GM19099 (cell line): ENCODE results near the gene DRG2.

ENCODE experiments used
- POLR2A ChIP-seq: IDR thresholded peaks from 3 replicates; pipeline ENCODE4 v1.6.1; 2011; ENCODE audit warnings: low read depth; ENCODE audit not compliant: insufficient read length; ENCODE audit errors: extremely low read depth

The DRG2 gene

DNA sequence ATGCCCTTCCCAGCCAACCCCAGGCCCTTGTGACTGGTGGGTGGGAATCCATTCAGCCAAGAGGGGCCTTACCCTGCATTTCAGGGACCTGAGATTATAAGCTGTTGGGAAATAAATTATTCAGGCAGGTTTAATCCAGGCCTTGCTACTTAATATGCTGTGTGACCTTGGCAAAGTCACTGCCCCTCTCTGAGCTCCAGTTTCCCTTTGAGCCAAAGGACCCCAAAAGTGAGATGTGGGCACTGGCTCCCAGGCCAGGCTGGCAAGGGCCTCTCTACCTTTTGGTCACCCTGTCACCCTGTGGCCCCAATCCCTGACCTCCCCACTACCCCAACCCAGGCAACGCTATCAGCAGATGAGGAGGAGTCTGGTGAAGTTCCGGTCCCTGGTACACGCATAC is 54.7 kb downstream of the DRG2 start:
- no peak for TF ChIP-seq POLR2A

DNA sequence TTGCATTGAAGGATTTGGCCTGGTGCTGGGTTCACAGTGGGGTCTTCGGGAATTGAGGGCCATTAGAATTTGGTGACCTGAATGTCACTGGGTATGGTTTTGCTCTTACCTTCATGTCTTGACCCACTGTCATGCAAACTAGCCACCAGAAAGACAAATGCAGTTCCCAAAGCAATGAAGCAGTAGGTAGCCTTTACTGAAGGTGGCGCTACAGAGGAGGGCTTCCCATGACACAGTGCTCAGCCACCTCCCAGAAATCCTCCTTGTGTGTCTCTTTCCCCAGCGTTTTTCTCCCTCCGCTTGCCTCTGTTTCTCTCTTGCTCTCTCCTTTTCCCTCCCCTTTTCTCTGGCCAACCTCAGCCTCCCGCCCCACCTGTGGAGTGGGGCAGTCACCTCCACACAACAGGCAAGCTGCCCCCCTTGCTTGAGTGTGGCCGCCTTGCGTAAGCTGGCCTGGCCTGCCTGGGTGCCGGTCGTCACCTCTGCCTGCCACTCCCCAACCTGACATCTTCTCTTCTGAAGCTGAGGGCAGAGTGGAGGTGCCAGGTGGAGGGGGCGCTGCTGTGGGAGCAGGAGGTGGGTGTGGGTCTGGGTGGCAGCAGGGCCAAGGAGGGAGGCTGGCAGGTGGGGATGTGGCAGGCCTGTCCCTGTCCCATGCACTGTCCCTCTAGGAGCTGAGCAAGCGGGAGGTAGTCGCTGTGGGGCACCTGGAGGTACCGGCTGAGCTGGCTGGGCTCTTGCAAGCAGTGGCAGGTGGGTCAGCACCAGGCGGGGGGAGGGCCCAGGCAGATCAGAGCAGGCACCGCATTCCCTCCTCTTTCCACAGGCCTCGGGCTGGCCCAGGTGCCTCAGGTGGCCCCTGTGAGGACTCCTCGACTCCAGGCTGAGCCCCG is 55.5 kb downstream of the DRG2 start:
- no peak for TF ChIP-seq POLR2A

DNA sequence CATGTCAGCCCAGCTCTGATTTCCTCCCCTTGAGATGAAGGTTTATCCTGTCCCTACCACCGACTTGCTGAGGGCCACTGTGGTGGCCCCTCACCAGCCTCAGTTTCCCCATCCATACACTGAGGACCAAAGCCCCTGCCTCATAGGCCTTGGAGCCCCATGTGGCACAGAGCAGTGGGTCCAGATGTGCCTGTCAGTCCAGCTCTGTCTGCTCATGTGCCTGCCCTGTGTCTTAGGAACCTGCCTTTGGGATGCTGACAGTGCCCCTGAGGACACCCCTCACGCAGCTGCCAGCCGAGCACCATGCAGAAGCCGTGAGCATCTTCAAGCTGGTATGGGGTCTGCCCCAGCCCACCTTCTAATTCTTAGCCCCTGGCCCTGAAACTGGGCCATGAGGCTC is 56.5 kb downstream of the DRG2 start:
- no peak for TF ChIP-seq POLR2A

DNA sequence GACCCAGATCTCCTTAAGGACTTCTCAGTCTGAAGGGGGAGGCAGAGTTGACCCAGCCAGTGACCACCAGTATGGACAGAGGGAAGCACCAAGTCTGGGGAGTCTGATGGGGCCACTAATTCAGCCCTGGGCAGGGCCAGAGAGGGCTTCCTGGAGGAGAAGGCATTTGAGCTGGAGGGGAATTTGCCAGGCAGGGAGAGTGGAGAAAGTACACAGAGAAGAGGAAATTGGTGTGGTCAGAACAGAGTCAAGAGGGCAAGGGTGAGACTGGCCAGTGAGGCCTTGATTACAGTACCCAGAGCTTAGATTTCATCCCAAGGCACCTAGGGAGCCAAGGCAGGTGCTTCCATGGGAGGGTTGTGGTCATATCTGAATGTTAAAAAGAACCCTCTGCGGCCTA is 57.1 kb downstream of the DRG2 start:
- TF ChIP-seq POLR2A = no peak

DNA sequence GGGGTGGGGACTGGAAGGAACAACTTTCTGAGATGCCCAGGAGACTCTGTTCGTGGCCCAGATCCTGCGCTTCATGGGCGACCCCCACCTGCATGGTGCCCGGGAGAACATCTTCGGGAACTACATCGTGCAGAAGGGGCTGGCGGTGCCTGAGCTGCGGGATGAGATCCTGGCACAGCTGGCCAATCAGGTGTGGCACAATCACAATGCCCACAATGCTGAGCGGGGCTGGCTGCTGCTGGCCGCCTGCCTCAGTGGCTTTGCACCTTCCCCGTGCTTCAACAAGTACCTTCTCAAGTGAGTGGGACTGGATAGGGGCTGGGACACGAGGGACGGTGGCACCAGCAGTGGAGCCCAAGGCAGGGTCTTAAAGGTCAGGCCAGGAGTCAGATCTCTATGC is 58.1 kb downstream of the DRG2 start:
- TF ChIP-seq POLR2A = no peak

DNA sequence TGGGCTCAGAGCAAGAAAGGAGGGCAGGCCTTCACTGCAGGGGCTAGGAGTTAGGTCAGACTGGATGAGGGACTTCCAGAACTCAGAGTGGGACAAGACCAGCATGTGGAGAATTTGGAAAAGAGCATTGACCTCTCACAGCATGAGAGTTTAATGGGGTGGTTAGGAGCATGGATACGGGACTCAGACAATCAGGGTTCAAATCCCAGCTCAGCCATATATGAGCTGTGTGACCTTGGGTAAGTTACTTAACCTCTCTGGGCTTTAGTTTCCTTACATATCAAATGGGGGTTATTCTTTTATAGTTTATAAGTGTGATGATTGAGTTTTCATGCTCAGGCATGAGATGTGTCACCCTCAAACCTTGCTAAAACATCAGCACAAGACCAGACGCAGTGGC is 58.5 kb downstream of the DRG2 start:
- no peak for TF ChIP-seq POLR2A

DNA sequence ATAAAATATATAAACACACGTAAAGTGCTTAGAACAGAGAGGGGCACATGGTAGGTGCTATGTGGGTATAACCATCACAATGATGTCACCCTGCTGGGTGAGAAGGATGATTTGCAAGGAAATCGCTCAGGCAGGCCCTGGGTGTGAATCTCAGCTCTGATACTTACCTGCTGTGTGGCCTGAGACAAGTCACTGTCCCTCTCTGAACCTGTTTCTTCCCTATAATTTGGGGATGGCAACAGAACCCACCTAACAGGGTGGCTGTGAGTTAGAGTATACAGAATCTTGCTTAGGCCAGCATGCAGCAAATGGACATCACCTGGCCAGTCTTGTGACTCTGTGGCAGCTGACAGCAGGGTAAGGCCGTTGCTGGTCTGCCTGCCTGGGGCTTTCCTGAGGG is 59.2 kb downstream of the DRG2 start:
- no peak for TF ChIP-seq POLR2A

DNA sequence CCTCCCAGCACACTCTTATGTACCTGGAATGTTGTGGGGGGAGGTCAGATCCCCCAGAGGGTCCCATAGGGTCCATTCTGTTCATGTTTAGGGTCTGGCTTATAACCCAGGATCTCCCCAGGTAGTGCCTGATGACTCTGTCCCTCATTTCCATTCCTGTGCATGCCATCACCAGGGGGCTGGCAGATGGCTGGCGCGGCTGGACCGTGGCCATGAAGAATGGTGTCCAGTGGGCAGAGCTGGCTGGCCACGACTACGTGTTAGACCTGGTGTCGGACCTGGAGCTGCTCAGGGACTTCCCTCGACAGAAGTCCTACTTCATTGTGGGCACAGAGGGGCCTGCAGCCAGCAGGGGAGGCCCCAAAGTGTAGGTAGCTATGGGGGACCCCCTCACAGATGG is 60.8 kb downstream of the DRG2 start:
- no peak for TF ChIP-seq POLR2A

DNA sequence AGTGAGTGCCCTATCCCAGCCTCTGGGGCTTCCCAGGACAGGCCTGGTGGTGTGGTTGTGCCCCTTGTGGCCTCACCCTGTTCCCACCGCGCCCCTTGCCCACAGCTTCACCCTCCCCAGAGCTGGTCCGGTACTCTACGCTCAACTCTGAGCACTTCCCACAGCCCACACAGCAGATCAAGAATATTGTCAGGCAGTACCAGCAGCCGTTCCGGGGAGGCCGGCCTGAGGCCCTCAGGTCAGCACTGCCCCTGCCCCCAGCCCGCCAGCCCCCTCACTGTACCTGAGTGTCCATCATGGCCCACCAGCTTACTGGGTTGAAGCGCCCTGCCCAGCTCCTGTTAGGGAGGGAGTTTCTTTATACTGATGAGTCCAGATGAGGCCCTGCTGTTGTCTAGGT is 63.5 kb downstream of the DRG2 start:
- no peak for TF ChIP-seq POLR2A

DNA sequence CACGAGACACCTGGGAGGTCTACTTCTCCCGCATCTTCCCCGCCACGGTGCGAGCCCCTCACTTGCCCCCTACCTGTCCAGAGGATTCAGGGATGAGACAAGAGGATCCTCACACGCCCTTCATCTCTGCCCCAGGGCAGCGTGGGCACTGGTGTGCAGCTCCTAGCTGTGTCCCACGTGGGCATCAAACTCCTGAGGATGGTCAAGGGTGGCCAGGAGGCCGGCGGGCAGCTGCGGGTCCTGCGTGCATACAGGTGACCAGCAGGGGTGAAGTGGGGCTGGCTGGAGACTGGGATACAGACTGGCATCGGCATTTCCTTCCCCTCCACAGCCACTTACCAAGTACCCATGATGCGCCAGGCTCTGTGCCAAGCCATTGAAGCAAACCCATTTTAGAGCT is 67.4 kb downstream of the DRG2 start:
- no peak for TF ChIP-seq POLR2A

DNA sequence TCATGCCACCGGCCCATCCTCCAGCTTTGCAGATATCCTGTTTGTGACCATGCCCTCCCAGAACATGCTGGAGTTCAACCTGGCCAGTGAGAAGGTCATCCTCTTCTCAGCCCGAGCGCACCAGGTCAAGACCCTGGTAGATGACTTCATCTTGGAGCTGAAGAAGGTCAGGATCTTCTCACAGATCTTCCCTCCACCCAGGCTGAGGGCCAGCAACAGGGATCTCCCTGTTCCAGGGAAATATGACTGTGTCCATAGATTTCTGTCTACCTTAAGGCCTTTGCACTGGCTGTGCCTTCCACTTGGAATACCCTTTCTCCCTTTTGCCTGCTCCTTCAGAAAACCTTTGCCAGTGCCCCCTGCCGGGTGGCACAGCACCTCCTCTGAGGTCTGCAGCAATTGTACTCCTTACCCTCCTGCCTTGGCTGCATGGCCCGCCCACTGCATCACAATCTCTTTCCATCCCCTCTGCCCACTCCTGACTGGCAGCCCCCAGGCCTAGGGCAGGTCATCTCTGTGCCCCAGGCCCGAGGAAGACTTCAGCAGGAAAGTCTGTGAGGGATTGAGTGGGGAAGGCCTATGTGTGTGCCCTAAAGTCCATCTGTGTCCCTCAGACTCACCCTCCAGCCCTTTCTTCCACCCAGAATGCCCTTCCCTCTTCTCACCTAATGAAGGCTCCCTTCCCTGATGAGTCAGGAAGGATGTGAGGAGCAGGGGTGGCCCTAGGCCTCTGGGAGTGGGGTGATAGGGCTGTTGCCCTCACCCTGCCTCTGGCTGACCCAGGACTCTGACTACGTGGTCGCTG is 68.6 kb downstream of the DRG2 start:
- no peak for TF ChIP-seq POLR2A

DNA sequence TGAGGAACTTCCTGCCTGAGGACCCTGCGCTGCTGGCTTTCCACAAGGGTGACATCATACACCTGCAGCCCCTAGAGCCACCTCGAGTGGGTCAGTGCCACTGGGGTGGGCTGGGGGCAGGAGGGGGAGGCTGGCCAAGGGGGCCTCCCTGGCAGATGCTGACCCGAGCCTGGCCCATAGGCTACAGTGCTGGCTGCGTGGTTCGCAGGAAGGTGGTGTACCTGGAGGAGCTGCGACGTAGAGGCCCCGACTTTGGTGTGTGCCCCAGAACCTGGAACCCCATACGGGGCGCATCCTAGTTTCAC is 69.2 kb downstream of the DRG2 start:
- TF ChIP-seq POLR2A = no peak
